Keratinocyte (primary cell): ENCODE data around the gene PDK1. TPM values are rescaled to one million over a fixed set of nuclear protein-coding genes. Genes with fewer than 3 reads are reported as not detected.
"Not testable (repeated sequence)": the region's sequence is repeated elsewhere in the genome, so short reads cannot be mapped to it uniquely, and the experiment has no call there.

Experiments
- DNase-seq: peaks from one replicate; pipeline ENCODE4 v3.0.0-alpha.2; 2011; ENCODE audit warnings: low read depth, missing footprints, low spot score
- FAIRE-seq: peaks from 2 replicates; lab custom pipeline; 2011; peaks lifted over from hg19 to GRCh38; lab: Jason Lieb, UNC
- H2AFZ ChIP-seq: 2 replicates; pipeline ENCODE4 v1.6.0; 2012; ENCODE audit warnings: low read length, control low read depth, inconsistent platforms; ENCODE audit not compliant: control insufficient read depth
- H3K27ac ChIP-seq: 2 replicates; pipeline ENCODE4 v1.5.1; 2011; ENCODE audit warnings: low read length; ENCODE audit not compliant: control insufficient read depth, insufficient read depth
- H3K27me3 ChIP-seq: 3 replicates; pipeline ENCODE4 v1.6.0; 2011; ENCODE audit warnings: low read length; ENCODE audit not compliant: control insufficient read depth, insufficient read depth; ENCODE audit errors: extremely low read depth
- H3K36me3 ChIP-seq, 2 experiments: 2 replicates in 1 of 2; 3 replicates in 1 of 2; pipeline ENCODE4 v1.5.1; 2011; ENCODE audit warnings: low read length in 2 of 2, mild to moderate bottlenecking in 1 of 2; ENCODE audit not compliant: control insufficient read depth in 2 of 2, insufficient read depth in 2 of 2; ENCODE audit errors: extremely low read depth in 1 of 2
- H3K4me1 ChIP-seq: 3 replicates; pipeline ENCODE4 v1.5.1; 2011; ENCODE audit warnings: low read length; ENCODE audit not compliant: control insufficient read depth, insufficient read depth; ENCODE audit errors: extremely low read depth
- H3K4me2 ChIP-seq: 3 replicates; pipeline ENCODE4 v1.6.0; 2011; ENCODE audit warnings: low read depth, low read length; ENCODE audit not compliant: control insufficient read depth, insufficient read depth; ENCODE audit errors: extremely low read depth
- H3K4me3 ChIP-seq, 3 experiments: fragments of 200-600 bp in 1 of 3; sonication (generic) in 1 of 3; 2 replicates in 2 of 3; 3 replicates in 1 of 3; pipeline ENCODE4 v1.5.1; 2011 to 2016; ENCODE audit warnings: low read length in 3 of 3, mild to moderate bottlenecking in 3 of 3, control low read depth in 2 of 3, inconsistent platforms in 1 of 3, low read depth in 1 of 3, mixed read lengths in 1 of 3, mixed run types in 1 of 3, moderate library complexity in 1 of 3; ENCODE audit not compliant: control insufficient read depth in 2 of 3, insufficient read depth in 2 of 3; ENCODE audit errors: extremely low read depth in 1 of 3
- H3K79me2 ChIP-seq: 2 replicates; pipeline ENCODE4 v1.6.0; 2012; ENCODE audit warnings: low read length; ENCODE audit not compliant: control insufficient read depth, insufficient read depth
- H3K9ac ChIP-seq: 3 replicates; pipeline ENCODE4 v1.6.0; 2011; ENCODE audit warnings: low read length; ENCODE audit not compliant: control insufficient read depth, insufficient read depth; ENCODE audit errors: extremely low read depth
- H3K9me1 ChIP-seq: 3 replicates; pipeline ENCODE4 v1.6.0; 2011; ENCODE audit warnings: low read length; ENCODE audit not compliant: control insufficient read depth, insufficient read depth; ENCODE audit errors: extremely low read depth
- H3K9me3 ChIP-seq: 2 replicates; pipeline ENCODE4 v1.5.1; 2012; ENCODE audit warnings: low read depth, low read length; ENCODE audit not compliant: control insufficient read depth
- H4K20me1 ChIP-seq: 3 replicates; pipeline ENCODE4 v1.6.0; 2011; ENCODE audit warnings: low read length; ENCODE audit not compliant: control insufficient read depth, insufficient read depth; ENCODE audit errors: extremely low read depth
- CTCF ChIP-seq, 3 experiments: IDR thresholded peaks in 1 of 3; conservative IDR thresholded peaks in 1 of 3; optimal IDR thresholded peaks in 1 of 3; 2 replicates in 2 of 3; 3 replicates in 1 of 3; pipeline versions ENCODE3 to v1.5.1; 2011; ENCODE audit warnings: low read length in 3 of 3, mild to moderate bottlenecking in 3 of 3, moderate library complexity in 2 of 3, control low read depth in 1 of 3, inconsistent platforms in 1 of 3; ENCODE audit not compliant: insufficient read depth in 2 of 3; ENCODE audit errors: extremely low read depth in 1 of 3
- EZH2 ChIP-seq: IDR thresholded peaks from one replicate; pipeline ENCODE4 v1.6.1; 2012; ENCODE audit warnings: inconsistent platforms, mild to moderate bottlenecking, low read length, moderate library complexity
- dilution Hi-C: fragments of 300-500 bp; cut with MboI; formaldehyde crosslinking; loops from one replicate; pipeline ENCODE4 v1.7.0; 2020; ENCODE audit warnings: low sequenced_read_pairs; ENCODE audit not compliant: extremely low pct_ligation_motif_present
- polyA plus RNA-seq, 5 experiments: library from polyadenylated mRNA; depleted of rRNA in 3 of 5; stranded (reverse) in 3 of 5; stranded (forward) in 1 of 5; unstranded in 1 of 5; fragments of >200 nt; gene quantifications; 1 replicate in 1 of 5; 2 replicates in 3 of 5; 3 replicates in 1 of 5; pipeline versions ENCODE4 v1.2.1 to v1.2.3, GENCODE V29; 2011 to 2012; ENCODE audit warnings: missing spikeins in 2 of 5, low read depth in 1 of 5, low replicate concordance in 1 of 5

PDK1 gene
- polyA plus RNA-seq, 1 donor (not counting 4 experiments of a cell fraction or from before 2014, with no cell fraction given) = 29.2 TPM

- Histone ChIP-seq H3K4me2 (no peak overlapping the region), H4K20me1 (no peaks in the 10 kb centered on the region), H3K9me3 (no peaks in the 10 kb centered on the region), H3K4me3 (no peak overlapping the region), H2AFZ (no peak overlapping the region), H3K79me2 (no peaks in the 10 kb centered on the region), H3K9ac (no peak overlapping the region), H3K4me1 (no peaks in the 10 kb centered on the region), H3K36me3 (no peaks in the 10 kb centered on the region), H3K27me3 (no peaks in the 10 kb centered on the region), H3K27ac (no peak overlapping the region), H3K9me1 (no peaks in the 10 kb centered on the region)
- no peak for DNase-seq
- no peak for FAIRE-seq
- TF ChIP-seq EZH2 = no peak
- no peak for TF ChIP-seq CTCF (optimal IDR thresholded peaks at IDR 0.05 in 1 of 3, IDR thresholded peaks at IDR 0.05 in 1 of 3, conservative IDR thresholded peaks at IDR 0.05 in 1 of 3; ENCODE audit: extremely low read depth in 1 of 3, insufficient read depth in 2 of 3, low read length in 3 of 3)
- dilution Hi-C loops = no loop called here
These were observed 20.8 kb upstream of the PDK1 start for GRCh38 chr2:172535119-172535518.

- H3K9me3 ChIP-seq, H3K9ac ChIP-seq, H3K4me1 ChIP-seq, H3K9me1 ChIP-seq, H4K20me1 ChIP-seq, H3K79me2 ChIP-seq, H3K27ac ChIP-seq, H2AFZ ChIP-seq, FAIRE-seq, H3K4me2 ChIP-seq, H3K27me3 ChIP-seq, dilution Hi-C loops, H3K4me3 ChIP-seq, DNase-seq, H3K36me3 ChIP-seq: not testable (repeated sequence)
These were observed 18.0 kb upstream of the PDK1 start for GRCh38 chr2:172537851-172538250.

- H3K27ac ChIP-seq = no peak overlapping the region
- dilution Hi-C loops = no loop called here
- no peaks in the 10 kb centered on the region for H3K36me3 ChIP-seq
- H2AFZ ChIP-seq = no peak overlapping the region
- no peaks in the 10 kb centered on the region for H3K9me3 ChIP-seq
- H3K4me3 ChIP-seq = no peak overlapping the region
- H3K9ac ChIP-seq = no peak overlapping the region
- no peaks in the 10 kb centered on the region for H3K4me1 ChIP-seq
- no peaks in the 10 kb centered on the region for H3K27me3 ChIP-seq
- H3K9me1 ChIP-seq = no peaks in the 10 kb centered on the region
- FAIRE-seq (no peak), DNase-seq (no peak)
- H3K4me2 ChIP-seq = no peak overlapping the region
- no peaks in the 10 kb centered on the region for H4K20me1 ChIP-seq
- no peak for TF ChIP-seq CTCF (optimal IDR thresholded peaks at IDR 0.05 in 1 of 3, IDR thresholded peaks at IDR 0.05 in 1 of 3, conservative IDR thresholded peaks at IDR 0.05 in 1 of 3; ENCODE audit: extremely low read depth in 1 of 3, insufficient read depth in 2 of 3, low read length in 3 of 3)
- TF ChIP-seq EZH2 = no peak
- H3K79me2 ChIP-seq = no peaks in the 10 kb centered on the region
These were observed 16.1 kb upstream of the PDK1 start for GRCh38 chr2:172539767-172540166.
